Measurements from ENCODE around the gene MAPKAPK2. TPM values are rescaled to one million over a fixed set of nuclear protein-coding genes. Genes with fewer than 3 reads are reported as not detected.

MAPKAPK2 gene
- total RNA-seq, 1 donor from 2014 or later = 62.4 TPM

DNA sequence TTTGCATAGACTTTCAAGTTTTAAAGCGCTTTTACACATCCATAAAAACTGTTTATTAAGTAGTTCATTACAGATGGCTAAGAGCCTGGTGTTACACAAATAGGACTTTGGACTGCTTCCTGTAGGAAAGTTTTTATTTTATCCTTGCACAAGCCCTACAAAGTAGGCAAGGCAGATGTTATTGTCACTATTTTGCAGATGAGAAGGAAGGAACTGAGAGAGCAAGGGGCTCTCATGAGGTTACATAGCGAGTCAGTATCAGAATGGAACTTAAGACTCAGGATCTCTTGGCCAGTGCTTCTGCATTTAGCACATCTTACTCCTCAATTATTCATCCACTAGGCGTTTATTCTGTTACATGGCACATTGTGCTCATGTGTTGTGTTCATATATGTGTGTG lies 2.6 kb upstream of the MAPKAPK2 start:
- H3K4me1 Mint-ChIP-seq (ENCODE audit: unreplicated experiment) = peaks cover 14% of the 10 kb centered on the region
- peaks cover 2% of the 10 kb centered on the region for H3K36me3 Mint-ChIP-seq (ENCODE audit: unreplicated experiment)
- no peaks in the 10 kb centered on the region for H3K9me3 Mint-ChIP-seq (ENCODE audit: unreplicated experiment)
- no peak for DNase-seq (ENCODE audit: extremely low spot score, unreplicated experiment)
- TF ChIP-seq, protein P1, sequence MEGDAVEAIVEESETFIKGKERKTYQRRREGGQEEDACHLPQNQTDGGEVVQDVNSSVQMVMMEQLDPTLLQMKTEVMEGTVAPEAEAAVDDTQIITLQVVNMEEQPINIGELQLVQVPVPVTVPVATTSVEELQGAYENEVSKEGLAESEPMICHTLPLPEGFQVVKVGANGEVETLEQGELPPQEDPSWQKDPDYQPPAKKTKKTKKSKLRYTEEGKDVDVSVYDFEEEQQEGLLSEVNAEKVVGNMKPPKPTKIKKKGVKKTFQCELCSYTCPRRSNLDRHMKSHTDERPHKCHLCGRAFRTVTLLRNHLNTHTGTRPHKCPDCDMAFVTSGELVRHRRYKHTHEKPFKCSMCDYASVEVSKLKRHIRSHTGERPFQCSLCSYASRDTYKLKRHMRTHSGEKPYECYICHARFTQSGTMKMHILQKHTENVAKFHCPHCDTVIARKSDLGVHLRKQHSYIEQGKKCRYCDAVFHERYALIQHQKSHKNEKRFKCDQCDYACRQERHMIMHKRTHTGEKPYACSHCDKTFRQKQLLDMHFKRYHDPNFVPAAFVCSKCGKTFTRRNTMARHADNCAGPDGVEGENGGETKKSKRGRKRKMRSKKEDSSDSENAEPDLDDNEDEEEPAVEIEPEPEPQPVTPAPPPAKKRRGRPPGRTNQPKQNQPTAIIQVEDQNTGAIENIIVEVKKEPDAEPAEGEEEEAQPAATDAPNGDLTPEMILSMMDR (IDR thresholded peaks at IDR 0.05) = no peak
- H3K27ac Mint-ChIP-seq (ENCODE audit: unreplicated experiment) = no peak overlapping the region
- peaks cover 37% of the 10 kb centered on the region for H3K27me3 Mint-ChIP-seq (ENCODE audit: unreplicated experiment)
- no peak overlapping the region for H3K4me3 Mint-ChIP-seq (ENCODE audit: unreplicated experiment)

- H3K4me1 Mint-ChIP-seq (ENCODE audit: unreplicated experiment) = peaks cover 26% of the 10 kb centered on the region
- peaks cover 2% of the 10 kb centered on the region for H3K36me3 Mint-ChIP-seq (ENCODE audit: unreplicated experiment)
- TF ChIP-seq, protein P1 (IDR thresholded peaks at IDR 0.05) = no peak
- no peaks in the 10 kb centered on the region for H3K9me3 Mint-ChIP-seq (ENCODE audit: unreplicated experiment)
- no peak overlapping the region for H3K4me3 Mint-ChIP-seq (ENCODE audit: unreplicated experiment)
- peaks cover 37% of the 10 kb centered on the region for H3K27me3 Mint-ChIP-seq (ENCODE audit: unreplicated experiment)
- no peak for DNase-seq (ENCODE audit: extremely low spot score, unreplicated experiment)
- H3K27ac Mint-ChIP-seq (ENCODE audit: unreplicated experiment) = no peak overlapping the region
These were observed 1.4 kb upstream of the MAPKAPK2 start for GRCh38 chr1:206683313-206683712.

DNA sequence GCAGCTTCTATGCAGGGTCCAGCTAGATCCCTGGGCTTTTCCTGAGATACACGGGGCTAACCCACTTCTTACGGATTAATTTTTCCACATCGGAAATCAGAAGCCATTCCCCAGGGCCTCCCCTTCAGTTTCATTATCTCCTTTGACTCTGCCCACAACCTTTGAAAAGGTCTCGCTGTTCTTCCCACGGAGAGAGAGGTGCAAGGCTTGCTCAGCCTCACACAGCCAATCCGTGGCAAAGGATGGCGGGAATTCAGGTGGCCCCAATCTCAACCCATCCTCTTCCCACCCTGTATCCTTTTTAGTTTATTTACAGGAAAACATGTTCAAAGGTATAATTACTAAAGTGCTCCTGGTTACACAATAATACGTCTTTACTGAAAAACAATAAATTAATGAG lies 702 bp upstream of the MAPKAPK2 start:
- H3K9me3 Mint-ChIP-seq (ENCODE audit: unreplicated experiment) = no peaks in the 10 kb centered on the region
- H3K36me3 Mint-ChIP-seq (ENCODE audit: unreplicated experiment) = peaks cover 1% of the 10 kb centered on the region
- TF ChIP-seq, protein P1 (IDR thresholded peaks at IDR 0.05) = no peak
- peaks cover 31% of the 10 kb centered on the region for H3K4me1 Mint-ChIP-seq (ENCODE audit: unreplicated experiment)
- no peak overlapping the region for H3K27ac Mint-ChIP-seq (ENCODE audit: unreplicated experiment)
- DNase-seq (ENCODE audit: extremely low spot score, unreplicated experiment) = no peak
- peak overlapping the region; percentile 85 for H3K4me3 Mint-ChIP-seq (ENCODE audit: unreplicated experiment)
- H3K27me3 Mint-ChIP-seq (ENCODE audit: unreplicated experiment) = peaks cover 36% of the 10 kb centered on the region

DNA sequence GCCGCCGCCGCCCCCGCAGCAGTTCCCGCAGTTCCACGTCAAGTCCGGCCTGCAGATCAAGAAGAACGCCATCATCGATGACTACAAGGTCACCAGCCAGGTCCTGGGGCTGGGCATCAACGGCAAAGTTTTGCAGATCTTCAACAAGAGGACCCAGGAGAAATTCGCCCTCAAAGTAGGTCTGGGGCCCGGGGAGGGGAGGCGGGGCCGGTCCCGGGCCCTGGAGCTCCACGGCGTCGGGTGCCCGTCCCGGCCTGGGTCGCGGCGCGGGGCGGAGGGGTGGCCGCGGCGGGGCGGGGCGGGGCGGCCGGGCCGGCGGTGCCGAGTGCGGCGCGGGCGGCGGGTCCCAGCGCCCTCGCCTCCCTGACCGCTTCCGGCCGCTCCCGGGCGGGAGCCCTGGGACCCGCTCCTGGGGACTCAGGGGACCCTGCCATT lies 646 bp downstream of the MAPKAPK2 start:
- TF ChIP-seq, protein P1 (IDR thresholded peaks at IDR 0.05) = no peak
- H3K27ac Mint-ChIP-seq (ENCODE audit: unreplicated experiment) = peak overlapping the region; percentile 93
- H3K4me3 Mint-ChIP-seq (ENCODE audit: unreplicated experiment) = peak overlapping the region; percentile 95
- no peaks in the 10 kb centered on the region for H3K9me3 Mint-ChIP-seq (ENCODE audit: unreplicated experiment)
- H3K27me3 Mint-ChIP-seq (ENCODE audit: unreplicated experiment) = peaks cover 27% of the 10 kb centered on the region
- peaks cover 41% of the 10 kb centered on the region for H3K4me1 Mint-ChIP-seq (ENCODE audit: unreplicated experiment)
- no peaks in the 10 kb centered on the region for H3K36me3 Mint-ChIP-seq (ENCODE audit: unreplicated experiment)
- no peak for DNase-seq (ENCODE audit: extremely low spot score, unreplicated experiment)

GRCh38 chr1:206685769-206686477 lies 1.2 kb downstream of the MAPKAPK2 start:
- Mint-ChIP-seq H3K4me3 (ENCODE audit: unreplicated experiment) (peak overlapping the region; percentile 95), H3K27me3 (ENCODE audit: unreplicated experiment) (peaks cover 25% of the 10 kb centered on the region), H3K9me3 (ENCODE audit: unreplicated experiment) (no peaks in the 10 kb centered on the region), H3K36me3 (ENCODE audit: unreplicated experiment) (no peaks in the 10 kb centered on the region), H3K27ac (ENCODE audit: unreplicated experiment) (peak overlapping the region; percentile 96), H3K4me1 (ENCODE audit: unreplicated experiment) (peaks cover 41% of the 10 kb centered on the region)
- no peak for DNase-seq (ENCODE audit: extremely low spot score, unreplicated experiment)
- TF ChIP-seq, protein P1 (IDR thresholded peaks at IDR 0.05) = no peak
